Measurements from ENCODE around the gene NBPF20.
"Not testable (repeated sequence)": the region's sequence is repeated elsewhere in the genome, so short reads cannot be mapped to it uniquely, and the experiment has no call there.

Gene NBPF20

DNA sequence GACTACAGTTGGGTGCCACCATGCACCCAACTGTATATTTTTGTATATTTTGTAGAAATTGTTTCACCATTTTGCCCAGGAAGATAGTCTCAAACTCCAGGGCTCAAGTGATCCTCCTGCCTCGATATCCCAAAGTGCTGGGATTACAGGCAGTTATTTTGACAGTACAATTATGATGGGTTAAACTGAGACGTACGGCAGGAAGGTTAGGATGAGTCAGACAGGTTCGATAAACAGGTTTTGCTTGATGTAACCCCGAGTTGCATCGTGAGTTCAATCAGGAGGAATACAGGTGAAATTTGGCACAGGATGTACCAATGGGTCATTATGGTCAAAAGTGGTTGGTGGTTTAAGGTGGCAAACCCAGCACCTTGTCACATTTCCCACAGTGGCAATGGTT is 46.0 kb upstream of the NBPF20 start:
- H2BK12ac ChIP-seq (ENCODE audit: low read length); H4K91ac ChIP-seq (ENCODE audit: low read depth, low read length, poor library complexity); H3K4me1 ChIP-seq (ENCODE audit: control insufficient read depth in 2 of 2, insufficient read depth in 1 of 2, low read depth in 1 of 2, low read length in 2 of 2); H3K4me3 ChIP-seq (ENCODE audit: low read length in 2 of 2); H4K8ac ChIP-seq (ENCODE audit: low read depth, low read length); H2AK5ac ChIP-seq (ENCODE audit: low read depth, low read length); H3K4ac ChIP-seq (ENCODE audit: low read length); H3K79me1 ChIP-seq (ENCODE audit: low read depth, low read length); H3K27me3 ChIP-seq (ENCODE audit: control insufficient read depth in 3 of 3, insufficient read depth in 3 of 3, low read depth in 1 of 3, low read length in 3 of 3); H2BK5ac ChIP-seq (ENCODE audit: low read length); H3K18ac ChIP-seq (ENCODE audit: low read length); DNase-seq (ENCODE audit: low spot score); H2BK120ac ChIP-seq (ENCODE audit: low read depth, low read length); H3K36me3 ChIP-seq (replicated peaks in 1 of 2; ENCODE audit: control insufficient read depth in 2 of 2, insufficient read depth in 2 of 2, low read length in 2 of 2); H3K9ac ChIP-seq (ENCODE audit: low read depth, low read length, poor library complexity); H3K23ac ChIP-seq (ENCODE audit: low read depth, low read length, poor library complexity); H3K9me3 ChIP-seq (replicated peaks in 1 of 2; ENCODE audit: control insufficient read depth in 2 of 2, insufficient read depth in 1 of 2, low read depth in 1 of 2, low read length in 2 of 2); H2AFZ ChIP-seq (ENCODE audit: low read length); H2BK15ac ChIP-seq (ENCODE audit: low read length); H3K14ac ChIP-seq (ENCODE audit: low read length); H3K27ac ChIP-seq (replicated peaks; ENCODE audit: low read length); H3K4me2 ChIP-seq (ENCODE audit: insufficient read depth, low read length, poor library complexity, severe bottlenecking): not testable (repeated sequence)
- no CpG with 5 or more reads among the region's 6 CpGs for WGBS, 2 donors (ENCODE audit: extremely low coverage in 2 of 2, insufficient read length in 2 of 2, insufficient replicate concordance in 1 of 2)

- peak overlapping the region; percentile 33 for H3K4me2 ChIP-seq (ENCODE audit: insufficient read depth, low read length, poor library complexity, severe bottlenecking)
- not testable (repeated sequence) for H2BK120ac ChIP-seq (ENCODE audit: low read depth, low read length); H3K27ac ChIP-seq (replicated peaks; ENCODE audit: low read length); H3K4ac ChIP-seq (ENCODE audit: low read length); H3K9ac ChIP-seq (ENCODE audit: low read depth, low read length, poor library complexity); H4K8ac ChIP-seq (ENCODE audit: low read depth, low read length); H3K9me3 ChIP-seq (replicated peaks in 1 of 2; ENCODE audit: control insufficient read depth in 2 of 2, insufficient read depth in 1 of 2, low read depth in 1 of 2, low read length in 2 of 2); H4K91ac ChIP-seq (ENCODE audit: low read depth, low read length, poor library complexity); H3K36me3 ChIP-seq (replicated peaks in 1 of 2; ENCODE audit: control insufficient read depth in 2 of 2, insufficient read depth in 2 of 2, low read length in 2 of 2); H2BK5ac ChIP-seq (ENCODE audit: low read length); H3K4me1 ChIP-seq (ENCODE audit: control insufficient read depth in 2 of 2, insufficient read depth in 1 of 2, low read depth in 1 of 2, low read length in 2 of 2); H2BK12ac ChIP-seq (ENCODE audit: low read length); H3K79me1 ChIP-seq (ENCODE audit: low read depth, low read length); H2BK15ac ChIP-seq (ENCODE audit: low read length); H3K14ac ChIP-seq (ENCODE audit: low read length); H3K18ac ChIP-seq (ENCODE audit: low read length); H2AK5ac ChIP-seq (ENCODE audit: low read depth, low read length)
- peak overlapping the region; percentile 59 for H2AFZ ChIP-seq (ENCODE audit: low read length)
- no CpG with 5 or more reads among the region's 35 CpGs for WGBS, 2 donors (ENCODE audit: extremely low coverage in 2 of 2, insufficient read length in 2 of 2, insufficient replicate concordance in 1 of 2)
- H3K27me3 ChIP-seq (ENCODE audit: control insufficient read depth in 3 of 3, insufficient read depth in 3 of 3, low read depth in 1 of 3, low read length in 3 of 3) = peaks cover 0 to 12% (median 3%) of the 10 kb centered on the region in 3 experiments
- peak; percentile 65 for DNase-seq (ENCODE audit: low spot score)
- H3K4me3 ChIP-seq (ENCODE audit: low read length in 2 of 2) = peak overlapping the region in 1 of 2 donors; percentile 32
- peak overlapping the region; percentile 99 for H3K23ac ChIP-seq (ENCODE audit: low read depth, low read length, poor library complexity)
Observed at GRCh38 chr1:145465405-145466144, 40.2 kb upstream of the NBPF20 start.

- not testable (repeated sequence) for H3K23ac ChIP-seq (ENCODE audit: low read depth, low read length, poor library complexity); H3K9ac ChIP-seq (ENCODE audit: low read depth, low read length, poor library complexity); H3K4me2 ChIP-seq (ENCODE audit: insufficient read depth, low read length, poor library complexity, severe bottlenecking); H4K91ac ChIP-seq (ENCODE audit: low read depth, low read length, poor library complexity); H3K18ac ChIP-seq (ENCODE audit: low read length); H3K4ac ChIP-seq (ENCODE audit: low read length); H3K14ac ChIP-seq (ENCODE audit: low read length); H3K9me3 ChIP-seq (replicated peaks in 1 of 2; ENCODE audit: control insufficient read depth in 2 of 2, insufficient read depth in 1 of 2, low read depth in 1 of 2, low read length in 2 of 2); H2BK15ac ChIP-seq (ENCODE audit: low read length); H2AK5ac ChIP-seq (ENCODE audit: low read depth, low read length); H3K4me1 ChIP-seq (ENCODE audit: control insufficient read depth in 2 of 2, insufficient read depth in 1 of 2, low read depth in 1 of 2, low read length in 2 of 2); H2BK120ac ChIP-seq (ENCODE audit: low read depth, low read length); H4K8ac ChIP-seq (ENCODE audit: low read depth, low read length); H3K27ac ChIP-seq (replicated peaks; ENCODE audit: low read length); H2BK12ac ChIP-seq (ENCODE audit: low read length); H3K36me3 ChIP-seq (replicated peaks in 1 of 2; ENCODE audit: control insufficient read depth in 2 of 2, insufficient read depth in 2 of 2, low read length in 2 of 2); DNase-seq (ENCODE audit: low spot score); H3K4me3 ChIP-seq (ENCODE audit: low read length in 2 of 2); H2BK5ac ChIP-seq (ENCODE audit: low read length); H3K79me1 ChIP-seq (ENCODE audit: low read depth, low read length)
- WGBS, 2 donors (ENCODE audit: extremely low coverage in 2 of 2, insufficient read length in 2 of 2, insufficient replicate concordance in 1 of 2) = no CpG with 5 or more reads among the region's 21 CpGs
- Histone ChIP-seq H3K27me3 (ENCODE audit: control insufficient read depth in 3 of 3, insufficient read depth in 3 of 3, low read depth in 1 of 3, low read length in 3 of 3) (peaks cover 0 to 12% (median 3%) of the 10 kb centered on the region in 3 experiments), H2AFZ (ENCODE audit: low read length) (peak overlapping the region; percentile 59)
Observed at GRCh38 chr1:145464708-145465336, 39.4 kb upstream of the NBPF20 start.

DNA sequence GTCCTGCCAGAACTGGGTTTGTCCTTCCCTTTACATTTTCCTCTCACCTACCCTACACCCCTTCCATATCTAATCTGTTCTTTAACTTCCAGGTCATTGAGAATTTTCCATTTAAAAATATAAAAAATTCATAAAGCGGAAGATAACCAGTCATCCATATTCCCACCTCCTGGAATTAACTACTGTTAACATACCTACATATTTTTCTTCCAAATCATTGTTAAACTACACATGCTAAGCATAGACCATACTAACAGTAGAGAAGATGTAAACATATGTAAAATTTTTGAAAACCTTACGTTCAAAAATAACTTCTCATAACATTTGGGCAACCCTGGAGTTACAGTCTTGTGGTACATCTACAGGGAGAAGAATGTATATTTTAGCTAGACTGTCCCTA is 38.6 kb upstream of the NBPF20 start:
- not testable (repeated sequence) for H3K9ac ChIP-seq (ENCODE audit: low read depth, low read length, poor library complexity); H3K18ac ChIP-seq (ENCODE audit: low read length); H3K79me1 ChIP-seq (ENCODE audit: low read depth, low read length); H2BK12ac ChIP-seq (ENCODE audit: low read length); H2BK5ac ChIP-seq (ENCODE audit: low read length); H3K4ac ChIP-seq (ENCODE audit: low read length); H3K9me3 ChIP-seq (replicated peaks in 1 of 2; ENCODE audit: control insufficient read depth in 2 of 2, insufficient read depth in 1 of 2, low read depth in 1 of 2, low read length in 2 of 2); H2BK15ac ChIP-seq (ENCODE audit: low read length); H3K4me1 ChIP-seq (ENCODE audit: control insufficient read depth in 2 of 2, insufficient read depth in 1 of 2, low read depth in 1 of 2, low read length in 2 of 2); H2AK5ac ChIP-seq (ENCODE audit: low read depth, low read length); H3K27ac ChIP-seq (replicated peaks; ENCODE audit: low read length); H3K4me2 ChIP-seq (ENCODE audit: insufficient read depth, low read length, poor library complexity, severe bottlenecking); H4K91ac ChIP-seq (ENCODE audit: low read depth, low read length, poor library complexity); H2AFZ ChIP-seq (ENCODE audit: low read length); H3K14ac ChIP-seq (ENCODE audit: low read length); H3K4me3 ChIP-seq (ENCODE audit: low read length in 2 of 2); H4K8ac ChIP-seq (ENCODE audit: low read depth, low read length); H3K36me3 ChIP-seq (replicated peaks in 1 of 2; ENCODE audit: control insufficient read depth in 2 of 2, insufficient read depth in 2 of 2, low read length in 2 of 2); H2BK120ac ChIP-seq (ENCODE audit: low read depth, low read length); H3K23ac ChIP-seq (ENCODE audit: low read depth, low read length, poor library complexity); DNase-seq (ENCODE audit: low spot score)
- no CpG with 5 or more reads among the region's 2 CpGs for WGBS, 2 donors (ENCODE audit: extremely low coverage in 2 of 2, insufficient read length in 2 of 2, insufficient replicate concordance in 1 of 2)
- H3K27me3 ChIP-seq (ENCODE audit: control insufficient read depth in 3 of 3, insufficient read depth in 3 of 3, low read depth in 1 of 3, low read length in 3 of 3) = peaks cover 0 to 12% (median 3%) of the 10 kb centered on the region in 3 experiments

Data from neuronal stem cell (in vitro differentiated cells).